Naive B cell (primary cell): ENCODE results near the gene MYMX. TPM values are rescaled to one million over a fixed set of nuclear protein-coding genes. Genes with fewer than 3 reads are reported as not detected.
"Not testable (repeated sequence)": the region's sequence is repeated elsewhere in the genome, so short reads cannot be mapped to it uniquely, and the experiment has no call there.

Experiments used
- ATAC-seq, 2 donors: fragments of 150-1000 bp; cut with Tn5 transposase; 2 replicates each; pipeline ENCODE4 v1.10.0; 2021; ENCODE audit warnings: low read depth in 2 of 2, mild to moderate bottlenecking in 2 of 2, moderate library complexity in 2 of 2
- DNase-seq: peaks from one replicate; pipeline ENCODE4 v3.0.0; 2022
- H3K27ac Mint-ChIP-seq, 6 donors: one replicate each; pipeline ENCODE4 v1.8.0; 2020 to 2022; ENCODE audit warnings: mild to moderate bottlenecking in 6 of 6, mixed read lengths in 6 of 6, moderate library complexity in 5 of 6, inconsistent platforms in 2 of 6
- H3K27me3 Mint-ChIP-seq, 3 donors: one replicate each; pipeline ENCODE4 v1.8.0; 2021 to 2022; ENCODE audit warnings: mixed read lengths in 3 of 3, mild to moderate bottlenecking in 1 of 3
- H3K36me3 Mint-ChIP-seq, 2 donors: one replicate each; pipeline ENCODE4 v1.8.0; 2020 to 2022; ENCODE audit warnings: mixed read lengths in 2 of 2, inconsistent platforms in 1 of 2, mild to moderate bottlenecking in 1 of 2
- H3K4me1 Mint-ChIP-seq, 3 donors: one replicate each; pipeline ENCODE4 v1.8.0; 2020 to 2022; ENCODE audit warnings: mixed read lengths in 3 of 3, inconsistent platforms in 1 of 3, mild to moderate bottlenecking in 1 of 3, moderate library complexity in 1 of 3
- H3K4me3 Mint-ChIP-seq, 8 donors: one replicate each; pipeline ENCODE4 v1.8.0; 2020 to 2022; ENCODE audit warnings: mild to moderate bottlenecking in 8 of 8, mixed read lengths in 8 of 8, moderate library complexity in 8 of 8, inconsistent platforms in 2 of 8
- H3K9me3 Mint-ChIP-seq, 7 donors: one replicate each; pipeline ENCODE4 v1.8.0; 2020 to 2022; ENCODE audit warnings: mixed read lengths in 7 of 7, mild to moderate bottlenecking in 5 of 7, inconsistent platforms in 2 of 7, moderate library complexity in 1 of 7
- polyA plus RNA-seq, 6 donors: library from polyadenylated mRNA; unstranded; fragments of 300-500 nt; fragmentation: Illumina TruSeq; gene quantifications; one replicate each; pipeline ENCODE4 v1.2.3, GENCODE V29; 2021; ENCODE audit warnings: low read depth in 6 of 6

MYMX gene
- polyA plus RNA-seq, 6 donors from 2014 or later, result not detected

- Mint-ChIP-seq H3K36me3 (no peaks in the 10 kb centered on the region), H3K27ac (peak overlapping the region in 3 of 6 donors; percentile 27 to 66 (median 36)), H3K27me3 (peaks cover 0 to 25% (median 8%) of the 10 kb centered on the region in 3 donors), H3K9me3 (no peaks in the 10 kb centered on the region), H3K4me3 (no peak overlapping the region), H3K4me1 (peaks cover 10 to 20% (median 17%) of the 10 kb centered on the region in 3 donors)
- ATAC-seq (no peak), DNase-seq (no peak)
Observed at GRCh38 chr6:44179648-44180047, 37.1 kb upstream of the MYMX start.

DNA sequence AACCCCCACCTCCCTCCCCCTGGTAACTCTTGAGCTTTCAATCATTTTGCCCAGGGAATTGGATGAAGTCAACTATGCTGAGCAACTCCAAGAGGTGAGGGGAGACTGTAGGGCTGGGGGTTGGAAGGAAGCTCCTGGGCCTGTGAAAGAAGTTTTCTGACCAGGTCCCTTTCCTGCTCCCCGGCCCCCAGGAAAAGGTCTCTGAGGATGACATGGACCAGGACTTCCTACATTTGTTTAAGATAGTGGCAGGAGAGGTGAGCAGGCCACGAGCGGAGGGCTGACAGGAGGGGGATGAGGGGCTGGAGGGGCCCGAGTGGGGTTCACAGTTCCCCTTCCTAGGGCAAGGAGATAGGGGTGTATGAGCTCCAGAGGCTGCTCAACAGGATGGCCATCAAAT lies 36.3 kb upstream of the MYMX start:
- Mint-ChIP-seq H3K27me3 (peaks cover 3 to 29% (median 5%) of the 10 kb centered on the region in 3 donors), H3K4me1 (peaks cover 10 to 20% (median 17%) of the 10 kb centered on the region in 3 donors), H3K36me3 (no peaks in the 10 kb centered on the region), H3K4me3 (no peak overlapping the region), H3K27ac (peak overlapping the region in 1 of 6 donors; percentile 27), H3K9me3 (no peaks in the 10 kb centered on the region)
- no peak for DNase-seq
- ATAC-seq, result no peak

DNA sequence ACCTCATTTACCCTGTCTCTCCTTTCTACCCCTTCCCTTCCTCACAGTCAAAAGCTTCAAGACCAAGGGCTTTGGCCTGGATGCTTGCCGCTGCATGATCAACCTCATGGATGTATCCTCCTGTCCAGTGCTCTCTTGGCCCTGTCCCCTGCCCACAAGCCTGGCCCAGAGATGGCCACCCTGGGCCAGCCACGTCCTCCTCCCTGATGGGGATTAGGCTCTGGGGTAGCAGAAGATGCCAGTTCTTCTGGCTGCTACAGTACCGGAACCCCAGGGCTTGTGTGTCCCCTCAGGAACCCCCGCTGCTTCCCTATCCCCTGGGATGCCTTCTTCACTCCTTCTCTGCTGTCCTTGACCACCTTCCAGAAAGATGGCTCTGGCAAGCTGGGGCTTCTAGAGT lies 35.8 kb upstream of the MYMX start:
- H3K9me3 Mint-ChIP-seq, result no peaks in the 10 kb centered on the region
- peaks cover 5 to 34% (median 10%) of the 10 kb centered on the region in 3 donors for H3K27me3 Mint-ChIP-seq
- H3K4me3 Mint-ChIP-seq, result no peak overlapping the region
- H3K27ac Mint-ChIP-seq, result no peak overlapping the region
- DNase-seq (no peak), ATAC-seq (no peak)
- peaks cover 11 to 21% (median 17%) of the 10 kb centered on the region in 3 donors for H3K4me1 Mint-ChIP-seq
- no peaks in the 10 kb centered on the region for H3K36me3 Mint-ChIP-seq

DNA sequence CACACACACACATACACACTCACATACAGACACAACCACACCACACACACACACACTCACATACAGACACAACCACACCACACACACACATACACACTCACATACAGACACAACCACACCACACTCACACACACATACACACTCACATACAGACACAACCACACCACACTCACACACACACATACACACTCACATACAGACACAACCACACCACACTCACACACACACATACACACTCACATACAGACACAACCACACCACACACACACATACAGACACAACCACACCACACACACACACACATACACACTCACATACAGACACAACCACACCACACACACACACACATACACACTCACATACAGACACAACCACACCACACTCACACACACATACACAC lies 34.9 kb upstream of the MYMX start:
- H3K27me3 Mint-ChIP-seq, result peaks cover 10 to 31% (median 17%) of the 10 kb centered on the region in 3 donors
- not testable (repeated sequence) for DNase-seq, ATAC-seq, H3K27ac Mint-ChIP-seq, H3K36me3 Mint-ChIP-seq, H3K4me3 Mint-ChIP-seq, H3K9me3 Mint-ChIP-seq
- peaks cover 10 to 17% (median 13%) of the 10 kb centered on the region in 3 donors for H3K4me1 Mint-ChIP-seq

DNA sequence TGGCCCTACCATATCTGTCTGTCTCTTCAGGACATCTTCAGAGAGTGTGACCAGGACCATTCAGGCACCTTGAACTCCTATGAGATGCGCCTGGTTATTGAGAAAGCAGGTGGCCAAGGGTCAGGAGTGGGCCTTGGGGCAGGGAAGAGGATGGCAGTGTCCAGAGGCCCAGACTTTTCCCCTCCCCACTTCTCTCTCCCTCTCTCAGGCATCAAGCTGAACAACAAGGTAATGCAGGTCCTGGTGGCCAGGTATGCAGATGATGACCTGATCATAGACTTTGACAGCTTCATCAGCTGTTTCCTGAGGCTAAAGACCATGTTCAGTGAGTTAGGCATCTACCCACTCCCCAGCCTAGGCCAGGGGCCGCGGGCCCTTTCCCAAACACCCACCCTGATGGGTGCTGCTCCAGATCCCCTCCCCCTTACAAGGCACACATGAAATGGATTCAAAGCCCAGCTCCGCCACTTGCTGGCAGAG lies 33.8 kb upstream of the MYMX start:
- H3K4me3 Mint-ChIP-seq, result no peak overlapping the region
- peaks cover 10 to 22% (median 17%) of the 10 kb centered on the region in 3 donors for H3K27me3 Mint-ChIP-seq
- no peak for ATAC-seq
- no peaks in the 10 kb centered on the region for H3K9me3 Mint-ChIP-seq
- H3K27ac Mint-ChIP-seq, result no peak overlapping the region
- H3K4me1 Mint-ChIP-seq, result peaks cover 0 to 7% (median 7%) of the 10 kb centered on the region in 3 donors
- no peak for DNase-seq
- no peaks in the 10 kb centered on the region for H3K36me3 Mint-ChIP-seq

- no peak for ATAC-seq
- Mint-ChIP-seq H3K36me3 (no peaks in the 10 kb centered on the region), H3K9me3 (no peaks in the 10 kb centered on the region), H3K4me1 (peaks cover 0 to 7% (median 6%) of the 10 kb centered on the region in 3 donors), H3K4me3 (no peak overlapping the region), H3K27me3 (peaks cover 10 to 22% (median 17%) of the 10 kb centered on the region in 3 donors), H3K27ac (no peak overlapping the region)
- no peak for DNase-seq
Observed at GRCh38 chr6:44183783-44184182, 32.9 kb upstream of the MYMX start.

- peak overlapping the region in 1 of 6 donors; percentile 8 for H3K27ac Mint-ChIP-seq
- not testable (repeated sequence) for DNase-seq, H3K4me3 Mint-ChIP-seq, H3K36me3 Mint-ChIP-seq, H3K9me3 Mint-ChIP-seq, H3K4me1 Mint-ChIP-seq, ATAC-seq
- H3K27me3 Mint-ChIP-seq, result peaks cover 7 to 22% (median 17%) of the 10 kb centered on the region in 3 donors
Observed at GRCh38 chr6:44185356-44185755, 31.4 kb upstream of the MYMX start.

- H3K27ac Mint-ChIP-seq, result no peak overlapping the region
- H3K36me3 Mint-ChIP-seq, result no peaks in the 10 kb centered on the region
- H3K4me3 Mint-ChIP-seq, result peak overlapping the region in 1 of 8 donors; percentile 31
- H3K9me3 Mint-ChIP-seq, result no peaks in the 10 kb centered on the region
- peaks cover 7 to 22% (median 17%) of the 10 kb centered on the region in 3 donors for H3K27me3 Mint-ChIP-seq
- ATAC-seq, result no peak
- DNase-seq, result no peak
- H3K4me1 Mint-ChIP-seq, result peaks cover 0 to 7% (median 6%) of the 10 kb centered on the region in 3 donors
Observed at GRCh38 chr6:44185953-44186634, 30.6 kb upstream of the MYMX start.

DNA sequence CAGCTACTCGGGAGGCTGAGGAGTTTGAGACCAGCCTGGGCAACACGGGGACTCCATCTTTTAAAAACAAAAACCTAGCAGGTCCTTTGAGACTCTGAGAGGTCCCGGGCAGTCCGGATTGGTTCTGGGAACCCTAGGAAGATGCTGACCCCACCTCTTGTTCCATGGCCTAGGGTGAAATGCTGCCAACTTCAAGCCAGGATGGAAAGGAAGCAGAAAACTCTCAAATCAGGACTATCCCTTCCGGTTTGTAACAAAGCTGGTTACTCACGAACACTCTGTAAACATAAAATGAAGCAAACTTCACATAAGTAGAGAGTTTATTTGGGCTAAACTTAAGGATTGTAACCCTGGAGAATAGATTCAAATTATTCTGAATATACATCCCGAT lies 30.1 kb upstream of the MYMX start:
- no peak overlapping the region for H3K4me3 Mint-ChIP-seq
- H3K4me1 Mint-ChIP-seq, result peaks cover 0 to 7% (median 6%) of the 10 kb centered on the region in 3 donors
- no peaks in the 10 kb centered on the region for H3K36me3 Mint-ChIP-seq
- H3K27me3 Mint-ChIP-seq, result peaks cover 7 to 22% (median 17%) of the 10 kb centered on the region in 3 donors
- DNase-seq (no peak), ATAC-seq (no peak)
- H3K27ac Mint-ChIP-seq, result peak overlapping the region in 1 of 6 donors; percentile 39
- H3K9me3 Mint-ChIP-seq, result no peaks in the 10 kb centered on the region

- DNase-seq (no peak), ATAC-seq (no peak)
- Mint-ChIP-seq H3K9me3 (no peaks in the 10 kb centered on the region), H3K27me3 (peaks cover 12 to 39% (median 34%) of the 10 kb centered on the region in 3 donors), H3K27ac (no peak overlapping the region), H3K4me3 (no peak overlapping the region), H3K36me3 (no peaks in the 10 kb centered on the region), H3K4me1 (peaks cover 0 to 8% (median 7%) of the 10 kb centered on the region in 3 donors)
Observed at GRCh38 chr6:44188819-44189218, 27.9 kb upstream of the MYMX start.

DNA sequence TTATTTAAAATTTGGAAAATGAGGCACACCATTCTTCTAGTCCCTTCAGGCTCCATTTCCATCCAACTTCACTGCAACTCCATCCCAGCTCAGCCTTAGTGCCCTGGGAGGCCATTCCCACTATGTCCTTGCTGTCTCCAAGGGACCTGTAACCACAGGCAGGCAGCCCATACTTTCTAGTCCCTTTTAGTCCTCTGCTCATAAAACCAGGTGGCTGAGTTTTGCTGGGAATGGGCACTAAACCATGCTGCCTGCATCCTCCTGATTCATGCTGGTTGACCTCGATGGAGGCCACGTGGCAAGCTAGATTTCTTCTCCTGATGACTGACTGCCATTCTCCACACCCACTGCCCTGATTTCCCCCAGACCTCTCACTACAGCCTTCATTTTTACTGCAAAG lies 27.5 kb upstream of the MYMX start:
- Mint-ChIP-seq H3K27me3 (peaks cover 12 to 37% (median 35%) of the 10 kb centered on the region in 3 donors), H3K36me3 (no peaks in the 10 kb centered on the region), H3K9me3 (no peaks in the 10 kb centered on the region), H3K4me3 (no peak overlapping the region), H3K27ac (no peak overlapping the region), H3K4me1 (peaks cover 0 to 8% (median 7%) of the 10 kb centered on the region in 3 donors)
- DNase-seq, result no peak
- ATAC-seq, result no peak

DNA sequence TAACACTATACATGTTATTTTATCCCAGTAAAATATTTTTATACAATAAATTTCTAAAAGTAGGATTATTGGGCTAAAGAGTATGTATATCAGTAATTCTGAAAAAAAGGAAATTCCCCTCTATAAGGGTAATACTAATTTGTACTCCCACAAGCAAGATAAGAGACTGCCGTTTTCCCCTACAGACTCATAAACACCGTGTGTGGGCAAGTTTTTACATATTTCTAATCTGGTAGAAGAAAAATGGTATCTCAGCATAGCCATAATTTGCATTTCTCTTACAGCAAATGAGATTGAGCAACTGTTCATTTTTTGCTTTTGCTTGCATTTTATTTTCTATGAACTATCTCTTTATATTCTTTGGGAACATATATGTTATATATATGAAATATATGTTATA lies 26.0 kb upstream of the MYMX start:
- ATAC-seq, result no peak
- Mint-ChIP-seq H3K36me3 (no peaks in the 10 kb centered on the region), H3K4me1 (peaks cover 0 to 8% (median 7%) of the 10 kb centered on the region in 3 donors), H3K9me3 (no peaks in the 10 kb centered on the region), H3K4me3 (no peak overlapping the region), H3K27ac (no peak overlapping the region), H3K27me3 (peaks cover 12 to 34% (median 30%) of the 10 kb centered on the region in 3 donors)
- DNase-seq, result no peak

- H3K4me3 Mint-ChIP-seq, result peak overlapping the region in 1 of 8 donors; percentile 32
- no peaks in the 10 kb centered on the region for H3K36me3 Mint-ChIP-seq
- no peak for DNase-seq
- peaks cover 5 to 25% (median 22%) of the 10 kb centered on the region in 3 donors for H3K27me3 Mint-ChIP-seq
- H3K9me3 Mint-ChIP-seq, result no peaks in the 10 kb centered on the region
- ATAC-seq, result no peak
- H3K27ac Mint-ChIP-seq, result peak overlapping the region in 1 of 6 donors; percentile 2
- peaks cover 0 to 2% (median 0%) of the 10 kb centered on the region in 3 donors for H3K4me1 Mint-ChIP-seq
Observed at GRCh38 chr6:44192428-44193041, 24.2 kb upstream of the MYMX start.
